C4-2B (cell line): ENCODE results near the gene PHRF1.

Experiments
- H3K27ac ChIP-seq: fragments of 450-650 bp; 2 replicates; pipeline ENCODE4 v1.5.1; 2017
- ZFX ChIP-seq: fragments of 450-650 bp; IDR thresholded peaks from 2 replicates; pipeline ENCODE4 v1.6.1; 2017
- TF ChIP-seq, protein P1 (sequence below): fragments of 450-650 bp; conservative IDR thresholded peaks from 2 replicates; pipeline ENCODE4 v1.5.1; 2017; ENCODE audit warnings: mild to moderate bottlenecking

PHRF1 gene

GRCh38 chr11:532527-532985 is 43.7 kb upstream of the PHRF1 start:
- TF ChIP-seq, protein P1, sequence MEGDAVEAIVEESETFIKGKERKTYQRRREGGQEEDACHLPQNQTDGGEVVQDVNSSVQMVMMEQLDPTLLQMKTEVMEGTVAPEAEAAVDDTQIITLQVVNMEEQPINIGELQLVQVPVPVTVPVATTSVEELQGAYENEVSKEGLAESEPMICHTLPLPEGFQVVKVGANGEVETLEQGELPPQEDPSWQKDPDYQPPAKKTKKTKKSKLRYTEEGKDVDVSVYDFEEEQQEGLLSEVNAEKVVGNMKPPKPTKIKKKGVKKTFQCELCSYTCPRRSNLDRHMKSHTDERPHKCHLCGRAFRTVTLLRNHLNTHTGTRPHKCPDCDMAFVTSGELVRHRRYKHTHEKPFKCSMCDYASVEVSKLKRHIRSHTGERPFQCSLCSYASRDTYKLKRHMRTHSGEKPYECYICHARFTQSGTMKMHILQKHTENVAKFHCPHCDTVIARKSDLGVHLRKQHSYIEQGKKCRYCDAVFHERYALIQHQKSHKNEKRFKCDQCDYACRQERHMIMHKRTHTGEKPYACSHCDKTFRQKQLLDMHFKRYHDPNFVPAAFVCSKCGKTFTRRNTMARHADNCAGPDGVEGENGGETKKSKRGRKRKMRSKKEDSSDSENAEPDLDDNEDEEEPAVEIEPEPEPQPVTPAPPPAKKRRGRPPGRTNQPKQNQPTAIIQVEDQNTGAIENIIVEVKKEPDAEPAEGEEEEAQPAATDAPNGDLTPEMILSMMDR = no peak
- TF ChIP-seq ZFX = no peak
- no peak overlapping the region for H3K27ac ChIP-seq

DNA sequence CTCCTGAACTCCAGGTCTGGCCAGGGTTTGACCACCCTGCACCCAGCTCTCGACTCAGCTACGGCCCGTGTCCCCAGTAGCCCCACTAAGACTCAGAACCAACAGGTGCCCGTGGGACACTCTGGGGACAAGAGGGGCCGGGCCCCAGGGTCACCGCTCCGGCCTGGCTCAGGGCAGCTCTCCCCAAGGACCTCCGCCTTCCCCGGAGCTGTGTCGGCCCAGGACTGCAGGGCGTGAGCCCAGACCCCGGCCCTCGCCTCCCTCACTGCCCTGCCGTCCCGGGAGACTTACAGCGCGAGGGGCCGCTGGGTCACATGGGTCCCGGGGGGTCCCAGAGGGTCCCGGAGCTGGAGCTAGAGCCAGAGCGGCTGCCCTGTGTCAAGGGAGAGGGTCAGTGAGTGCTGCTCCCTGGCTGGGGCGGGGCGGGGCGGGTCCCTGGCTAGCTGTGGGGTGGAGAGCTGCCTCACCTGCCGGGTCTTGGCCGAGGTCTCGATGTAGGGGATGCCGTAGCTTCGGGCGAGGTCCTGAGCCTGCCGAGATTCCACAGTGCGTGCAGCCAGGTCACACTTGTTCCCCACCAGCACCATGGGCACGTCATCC is 43.2 kb upstream of the PHRF1 start:
- H3K27ac ChIP-seq = no peak overlapping the region
- TF ChIP-seq, protein P1 = no peak
- no peak for TF ChIP-seq ZFX

GRCh38 chr11:533586-534395 is 42.5 kb upstream of the PHRF1 start:
- no peak for TF ChIP-seq ZFX
- TF ChIP-seq, protein P1 = no peak
- H3K27ac ChIP-seq = peak overlapping the region; percentile 95

GRCh38 chr11:534396-535209 is 41.7 kb upstream of the PHRF1 start:
- TF ChIP-seq, protein P1 = no peak
- TF ChIP-seq ZFX = peak; percentile 79; the same call in 1 of the 2 replicates
- H3K27ac ChIP-seq = peak overlapping the region; percentile 95

GRCh38 chr11:535210-535518 is 41.1 kb upstream of the PHRF1 start:
- peak overlapping the region; percentile 95 for H3K27ac ChIP-seq

GRCh38 chr11:535519-536454 is 40.5 kb upstream of the PHRF1 start, which contains the start of gene HRAS:
HRAS (minus strand) TSS chr11:535576.
- peak within 1 kb of the TSS; percentile 95 for H3K27ac ChIP-seq
- TF ChIP-seq, protein P1 = no peak; the same call in 1 of the 2 replicates
- TF ChIP-seq ZFX = no peak

More at GRCh38 chr11:535210-535518, 41.1 kb upstream of the PHRF1 start:
- no peak for TF ChIP-seq ZFX
- TF ChIP-seq, protein P1 = peak; percentile 82
